ENCODE results near the gene VMP1.

VMP1 gene

DNA sequence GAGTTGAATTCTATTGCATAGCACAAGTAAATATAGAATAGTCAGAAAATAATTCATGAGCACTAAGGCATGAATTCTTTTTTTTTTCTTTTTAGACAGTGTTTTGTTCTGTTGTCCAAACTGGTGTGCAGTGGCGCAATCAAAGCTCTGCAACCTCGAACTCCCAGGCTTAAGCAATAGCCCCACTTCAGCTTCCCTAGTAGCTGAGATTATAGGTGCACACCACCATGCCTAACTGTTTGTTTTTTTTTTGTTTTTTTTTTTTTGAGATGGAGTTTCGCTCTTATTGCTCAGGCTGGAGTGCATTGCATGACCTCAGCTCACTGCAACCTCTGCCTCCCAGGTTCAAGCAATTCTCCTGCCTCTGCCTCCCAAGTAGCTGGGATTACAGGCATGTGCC, 168.7 kb downstream of the VMP1 start:
- H3K36me3 Mint-ChIP-seq (ENCODE audit: insufficient read depth) = peaks cover 64% of the 10 kb centered on the region
- ATAC-seq (replicated peaks) = no peak

DNA sequence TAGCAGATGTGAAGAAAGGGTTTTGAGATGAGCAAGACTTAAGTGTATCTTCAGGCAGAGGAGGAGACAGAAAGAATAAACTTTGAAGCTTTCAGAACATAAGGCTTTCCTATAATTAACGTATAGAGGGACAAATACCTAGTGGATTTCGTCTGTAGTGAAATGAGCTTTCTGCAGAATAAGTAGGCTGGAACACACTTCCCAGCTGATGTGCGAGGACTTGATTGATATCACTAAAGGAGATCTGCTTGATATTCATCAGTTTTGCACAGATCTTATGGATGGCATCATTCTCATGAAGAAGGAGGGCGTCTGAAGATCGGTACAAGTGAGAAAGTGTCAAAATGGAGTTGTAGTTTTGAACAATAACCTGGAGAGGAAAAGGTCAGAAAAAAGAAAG, 170.5 kb downstream of the VMP1 start:
- H3K9me3 Mint-ChIP-seq = no peaks in the 10 kb centered on the region
- DNase-seq (no peak), ATAC-seq (replicated peaks) (no peak)
- H3K27ac Mint-ChIP-seq = peak overlapping the region in 1 of 2 donors; percentile 38
- H3K4me3 Mint-ChIP-seq = no peak overlapping the region
- no peaks in the 10 kb centered on the region for H3K27me3 Mint-ChIP-seq
- no peaks in the 10 kb centered on the region for H3K4me1 Mint-ChIP-seq (ENCODE audit: low read depth in 2 of 2)
- peaks cover 73% of the 10 kb centered on the region for H3K36me3 Mint-ChIP-seq (ENCODE audit: insufficient read depth)

More for the DNA sequence above, 168.7 kb downstream of the VMP1 start:
- H3K9me3 Mint-ChIP-seq = no peaks in the 10 kb centered on the region
- no peak overlapping the region for H3K4me3 Mint-ChIP-seq
- no peaks in the 10 kb centered on the region for H3K27me3 Mint-ChIP-seq
- no peak overlapping the region for H3K27ac Mint-ChIP-seq
- no peaks in the 10 kb centered on the region for H3K4me1 Mint-ChIP-seq (ENCODE audit: low read depth in 2 of 2)
- no peak for DNase-seq

DNA sequence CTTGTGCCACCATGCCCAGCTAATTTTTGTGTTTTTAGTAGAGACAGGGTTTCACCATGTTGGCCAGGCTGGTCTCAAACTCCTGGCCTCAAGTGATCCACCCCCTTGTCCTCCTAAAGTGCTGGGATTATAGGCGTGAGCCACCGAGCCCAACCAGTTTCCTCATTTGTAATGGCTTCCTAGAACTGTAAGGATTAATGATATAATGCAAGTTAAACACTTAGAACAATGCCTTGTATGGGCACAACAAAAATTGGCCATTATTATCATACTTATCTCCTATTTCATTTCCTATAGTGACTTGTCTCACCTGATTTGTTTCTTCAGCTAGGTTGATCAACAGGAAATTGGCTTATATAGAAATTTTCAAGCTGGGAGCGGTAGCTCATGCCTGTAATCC, 171.2 kb downstream of the VMP1 start:
- no peak for DNase-seq
- Mint-ChIP-seq H3K9me3 (no peaks in the 10 kb centered on the region), H3K27me3 (no peaks in the 10 kb centered on the region), H3K27ac (no peak overlapping the region), H3K4me1 (ENCODE audit: low read depth in 2 of 2) (no peaks in the 10 kb centered on the region), H3K4me3 (no peak overlapping the region), H3K36me3 (ENCODE audit: insufficient read depth) (peaks cover 74% of the 10 kb centered on the region)
- ATAC-seq (replicated peaks) = no peak

DNA sequence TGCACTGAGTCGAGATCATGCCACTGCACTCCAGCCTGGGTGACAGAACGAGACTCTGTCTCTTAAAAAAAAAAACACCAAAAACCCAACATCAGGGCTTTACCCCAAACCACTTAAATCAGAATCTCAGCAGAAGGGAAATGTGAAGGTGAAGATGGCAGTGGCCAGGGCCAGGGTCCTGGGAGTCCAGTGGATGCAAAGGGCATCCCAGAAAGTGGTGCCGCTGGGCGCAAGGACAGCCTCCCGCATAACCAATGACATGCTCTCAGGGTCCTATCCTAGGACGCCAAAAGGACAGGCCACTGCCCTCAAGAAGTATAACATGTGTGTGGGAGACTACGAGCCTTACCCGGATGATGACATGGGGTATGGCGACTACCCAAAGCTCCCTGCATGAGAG, 177.4 kb downstream of the VMP1 start:
- no peak for ATAC-seq (replicated peaks)
- Mint-ChIP-seq H3K4me1 (ENCODE audit: low read depth in 2 of 2) (peaks cover 4 to 11% of the 10 kb centered on the region in 2 donors), H3K36me3 (ENCODE audit: insufficient read depth) (peaks cover 85% of the 10 kb centered on the region), H3K27ac (no peak overlapping the region), H3K9me3 (no peaks in the 10 kb centered on the region), H3K4me3 (no peak overlapping the region), H3K27me3 (no peaks in the 10 kb centered on the region)
- DNase-seq = no peak

DNA sequence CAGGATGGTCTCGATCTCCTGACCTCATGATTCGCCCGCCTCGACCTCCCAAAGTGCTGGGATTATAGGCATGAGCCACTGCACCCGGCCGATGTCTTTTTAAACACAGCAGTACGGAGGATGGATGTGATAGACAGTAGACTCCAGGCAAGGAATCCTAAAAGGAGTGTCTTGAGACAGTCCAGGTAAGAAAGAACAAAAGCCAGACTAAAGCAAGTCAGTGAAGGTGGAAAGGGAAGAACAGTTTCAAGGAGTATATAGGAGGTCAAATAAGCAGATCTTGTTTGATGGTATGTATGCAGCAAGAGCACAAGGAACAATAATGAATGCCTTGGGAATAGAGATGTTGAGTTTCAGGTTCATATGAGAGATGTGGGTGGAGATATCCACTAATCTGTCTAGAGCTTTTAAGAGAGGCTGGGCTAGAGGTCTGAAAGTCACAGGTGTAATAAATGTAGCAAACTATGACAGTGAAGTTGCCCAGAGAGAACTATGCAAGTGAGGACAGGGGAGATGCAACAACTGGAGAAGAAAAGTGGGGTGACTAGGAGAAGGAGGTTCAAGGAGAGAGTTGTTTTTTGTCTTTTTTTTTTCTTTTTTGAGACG, 180.8 kb downstream of the VMP1 start:
- ATAC-seq (replicated peaks) = no peak
- DNase-seq = no peak
- Mint-ChIP-seq H3K27ac (peak overlapping the region; percentile 0 to 25), H3K9me3 (no peaks in the 10 kb centered on the region), H3K36me3 (ENCODE audit: insufficient read depth) (peaks cover 76% of the 10 kb centered on the region), H3K4me3 (no peak overlapping the region), H3K4me1 (ENCODE audit: low read depth in 2 of 2) (peaks cover 22 to 31% of the 10 kb centered on the region in 2 donors), H3K27me3 (no peaks in the 10 kb centered on the region)

DNA sequence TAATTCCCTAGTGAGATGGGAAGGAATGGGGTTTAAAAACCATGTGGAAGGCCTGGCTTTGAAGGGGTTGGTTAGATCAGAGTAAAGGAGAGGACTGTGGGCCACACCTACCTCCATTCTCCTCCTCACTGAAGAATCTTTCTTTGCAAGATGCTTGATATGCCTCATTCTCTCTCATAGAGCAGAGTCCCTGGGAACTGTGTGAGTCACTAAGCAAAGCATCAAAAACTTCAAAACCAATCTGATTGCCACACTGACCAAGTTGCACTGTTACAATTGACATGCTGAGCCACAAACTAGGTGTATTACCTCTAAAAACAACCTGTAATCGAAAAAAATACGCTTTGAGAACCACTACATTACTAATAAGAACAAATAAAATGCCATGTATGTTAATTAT, 183.3 kb downstream of the VMP1 start:
- peak overlapping the region; percentile 25 to 69 for H3K27ac Mint-ChIP-seq
- ATAC-seq (replicated peaks) (no peak), DNase-seq (no peak)
- H3K4me3 Mint-ChIP-seq = peak overlapping the region; percentile 20 to 29
- H3K27me3 Mint-ChIP-seq = no peaks in the 10 kb centered on the region
- no peaks in the 10 kb centered on the region for H3K9me3 Mint-ChIP-seq
- H3K36me3 Mint-ChIP-seq (ENCODE audit: insufficient read depth) = peaks cover 57% of the 10 kb centered on the region
- H3K4me1 Mint-ChIP-seq (ENCODE audit: low read depth in 2 of 2) = peaks cover 36 to 48% of the 10 kb centered on the region in 2 donors

All from effector memory CD8-positive, alpha-beta T cell (primary cell).